AG09309 (cell line): ENCODE results near the gene TRPM4.
A peak's percentile ranks its signal among the peaks of the same experiment; 100 is the strongest.

Experiments
- DNase-seq: peaks from one replicate; pipeline ENCODE4 v3.0.0-alpha.2; 2010; ENCODE audit warnings: low read depth
- H3K4me3 ChIP-seq: 2 replicates; pipeline ENCODE4 v1.5.1; 2011; ENCODE audit warnings: mild to moderate bottlenecking, low read depth, low read length, moderate library complexity; ENCODE audit not compliant: control insufficient read depth
- CTCF ChIP-seq: IDR thresholded peaks from 2 replicates; pipeline ENCODE4 v1.5.1; 2011; ENCODE audit warnings: mild to moderate bottlenecking, low read depth, low read length, inconsistent platforms; ENCODE audit not compliant: insufficient read depth, control insufficient read depth; ENCODE audit errors: missing control alignments

TRPM4 gene

GRCh38 chr19:49148784-49149651 lies 8.6 kb upstream of the TRPM4 start:
- TF ChIP-seq CTCF: no peak
- H3K4me3 ChIP-seq: peak overlapping the region; percentile 76
- peak; percentile 42 for DNase-seq

- peak; percentile 59 for DNase-seq
- H3K4me3 ChIP-seq: peak overlapping the region; percentile 76
- no peak for TF ChIP-seq CTCF
Observed at GRCh38 chr19:49149652-49150105, 7.9 kb upstream of the TRPM4 start.

GRCh38 chr19:49150106-49150943 lies 7.3 kb upstream of the TRPM4 start:
- H3K4me3 ChIP-seq: peak overlapping the region; percentile 76
- no peak for TF ChIP-seq CTCF
- DNase-seq: peak; percentile 13

- no peak for DNase-seq
- H3K4me3 ChIP-seq: peak overlapping the region; percentile 76
- no peak for TF ChIP-seq CTCF
Observed at GRCh38 chr19:49150944-49151243, 6.7 kb upstream of the TRPM4 start.

GRCh38 chr19:49151267-49152118 lies 6.1 kb upstream of the TRPM4 start:
- TF ChIP-seq CTCF: no peak
- DNase-seq: no peak

GRCh38 chr19:49152119-49152550 lies 5.5 kb upstream of the TRPM4 start:
- no peak for DNase-seq
- H3K4me3 ChIP-seq: no peak overlapping the region
- TF ChIP-seq CTCF: no peak

More at GRCh38 chr19:49151267-49152118, 6.1 kb upstream of the TRPM4 start:
- H3K4me3 ChIP-seq: no peak overlapping the region
